Astrocyte (in vitro differentiated cells and primary cell): ENCODE results near the gene BRINP2.

Source experiments
- CTCF ChIP-seq: IDR thresholded peaks from 2 replicates; pipeline ENCODE4 v1.5.1; 2011; ENCODE audit warnings: low read depth, mild to moderate bottlenecking, inconsistent platforms, low read length, moderate library complexity; ENCODE audit not compliant: insufficient read depth
- EZH2 ChIP-seq: IDR thresholded peaks from 2 replicates; pipeline ENCODE4 v1.6.1; 2012; ENCODE audit warnings: mild to moderate bottlenecking, low read length, inconsistent platforms; ENCODE audit not compliant: insufficient read depth

GRCh38 chr1:177210071-177210470 lies 39.3 kb downstream of the BRINP2 start:
- no peak for TF ChIP-seq CTCF
- TF ChIP-seq EZH2: no peak
